GM13976 (cell line): ENCODE results near the gene EIF3A.

Source experiments
- DNase-seq: peaks from one replicate; pipeline ENCODE4 v3.0.0; 2012; ENCODE audit warnings: low spot score
- in situ Hi-C: fragments of 300-500 bp; cut with MboI; formaldehyde crosslinking; loops from one replicate; pipeline ENCODE4 v1.12.0; 2022; ENCODE audit warnings: low sequenced_read_pairs, mixed read lengths, inconsistent platforms; ENCODE audit not compliant: unreplicated experiment
- TF ChIP-seq, protein P1 (sequence below): IDR thresholded peaks from 2 replicates; pipeline ENCODE4 v1.5.1; 2012; ENCODE audit warnings: borderline replicate concordance, mild to moderate bottlenecking; ENCODE audit not compliant: insufficient read depth; ENCODE audit errors: extremely low read depth, missing control alignments, control extremely low read depth

Gene EIF3A

DNA sequence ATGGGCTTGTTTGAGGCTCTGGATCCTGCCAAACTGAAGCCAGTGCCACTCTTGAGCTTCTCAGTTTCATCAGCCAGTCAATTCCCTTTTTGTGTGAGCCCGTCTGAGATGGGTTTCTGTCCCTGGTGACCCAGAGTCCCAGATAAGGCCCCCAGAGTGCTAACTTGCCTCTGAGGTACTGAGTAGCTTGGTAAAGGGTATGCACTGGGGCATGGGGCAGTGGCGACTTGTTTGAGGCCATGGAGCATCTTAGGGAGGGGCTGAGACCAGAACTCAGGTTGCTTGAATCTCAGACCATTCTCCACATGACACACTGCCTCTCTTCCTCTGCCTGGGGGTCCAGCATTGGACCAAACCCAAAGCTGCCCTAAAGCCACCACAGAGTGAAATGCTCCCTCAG, 86.3 kb downstream of the EIF3A start:
- TF ChIP-seq, protein P1, sequence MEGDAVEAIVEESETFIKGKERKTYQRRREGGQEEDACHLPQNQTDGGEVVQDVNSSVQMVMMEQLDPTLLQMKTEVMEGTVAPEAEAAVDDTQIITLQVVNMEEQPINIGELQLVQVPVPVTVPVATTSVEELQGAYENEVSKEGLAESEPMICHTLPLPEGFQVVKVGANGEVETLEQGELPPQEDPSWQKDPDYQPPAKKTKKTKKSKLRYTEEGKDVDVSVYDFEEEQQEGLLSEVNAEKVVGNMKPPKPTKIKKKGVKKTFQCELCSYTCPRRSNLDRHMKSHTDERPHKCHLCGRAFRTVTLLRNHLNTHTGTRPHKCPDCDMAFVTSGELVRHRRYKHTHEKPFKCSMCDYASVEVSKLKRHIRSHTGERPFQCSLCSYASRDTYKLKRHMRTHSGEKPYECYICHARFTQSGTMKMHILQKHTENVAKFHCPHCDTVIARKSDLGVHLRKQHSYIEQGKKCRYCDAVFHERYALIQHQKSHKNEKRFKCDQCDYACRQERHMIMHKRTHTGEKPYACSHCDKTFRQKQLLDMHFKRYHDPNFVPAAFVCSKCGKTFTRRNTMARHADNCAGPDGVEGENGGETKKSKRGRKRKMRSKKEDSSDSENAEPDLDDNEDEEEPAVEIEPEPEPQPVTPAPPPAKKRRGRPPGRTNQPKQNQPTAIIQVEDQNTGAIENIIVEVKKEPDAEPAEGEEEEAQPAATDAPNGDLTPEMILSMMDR = no peak
- in situ Hi-C loops = no loop called here
- no peak for DNase-seq

DNA sequence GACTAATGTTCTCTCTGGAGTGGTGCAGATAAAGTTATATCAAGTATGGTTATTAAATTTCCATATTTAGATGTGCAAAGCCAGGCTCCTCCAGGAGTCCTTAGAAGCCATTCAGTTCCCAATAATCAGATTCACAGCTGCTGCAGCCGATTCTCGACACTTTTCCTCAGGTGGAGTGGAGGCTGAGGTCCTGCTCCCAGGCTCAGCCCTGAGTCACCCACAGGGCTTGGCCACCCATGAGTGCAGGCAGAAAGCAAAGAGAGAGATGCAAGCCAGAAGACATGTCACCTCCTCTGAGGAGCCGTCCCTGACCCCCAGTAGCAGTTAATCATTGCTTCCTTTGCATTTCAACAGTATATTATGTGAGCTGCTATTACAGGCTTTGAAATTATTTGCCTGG, 87.4 kb downstream of the EIF3A start:
- TF ChIP-seq, protein P1 = no peak
- in situ Hi-C loops = no loop called here

DNA sequence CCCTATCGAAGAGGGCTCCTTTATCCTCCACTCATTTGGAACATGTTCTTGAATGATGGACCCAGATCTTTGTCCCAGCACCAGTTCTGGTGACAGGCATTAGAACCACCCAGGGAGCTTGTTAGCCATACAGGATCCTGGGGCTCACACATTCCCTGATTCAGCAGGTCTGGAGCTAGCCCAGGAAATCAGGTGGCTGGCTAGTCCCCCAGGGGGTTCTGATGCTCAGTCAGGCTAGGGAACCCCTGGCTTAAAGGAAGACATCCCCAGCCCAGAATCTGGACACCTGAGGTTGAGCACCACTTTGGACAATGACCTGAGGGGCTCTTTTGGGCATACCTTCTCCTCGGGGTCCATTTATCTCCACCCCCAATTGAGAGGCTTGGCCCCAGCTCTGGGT, 88.1 kb downstream of the EIF3A start:
- TF ChIP-seq, protein P1 = no peak
- in situ Hi-C loops = no loop called here
- no peak for DNase-seq

More for the DNA sequence above, 87.4 kb downstream of the EIF3A start:
- no peak for DNase-seq

DNA sequence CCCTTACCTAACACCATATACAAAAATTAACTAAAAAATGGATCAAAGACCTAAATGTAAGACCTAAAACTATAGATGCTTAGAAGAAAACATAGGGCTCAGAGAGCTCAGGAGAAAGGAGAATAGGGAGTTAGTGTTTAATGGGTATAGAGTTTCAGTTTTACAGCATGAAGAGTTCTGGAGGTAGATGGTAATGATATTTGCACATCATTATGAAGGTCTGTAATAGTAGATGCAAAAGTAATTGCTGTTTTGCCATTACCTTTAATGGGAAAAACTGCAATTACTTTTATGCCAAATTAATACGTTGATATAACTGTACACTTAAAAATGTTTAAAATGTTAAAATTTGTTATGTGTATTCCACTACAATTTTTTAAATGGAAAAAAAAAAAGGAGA, 90.3 kb downstream of the EIF3A start:
- DNase-seq = no peak
- in situ Hi-C loops = no loop called here
- TF ChIP-seq, protein P1 = no peak

DNA sequence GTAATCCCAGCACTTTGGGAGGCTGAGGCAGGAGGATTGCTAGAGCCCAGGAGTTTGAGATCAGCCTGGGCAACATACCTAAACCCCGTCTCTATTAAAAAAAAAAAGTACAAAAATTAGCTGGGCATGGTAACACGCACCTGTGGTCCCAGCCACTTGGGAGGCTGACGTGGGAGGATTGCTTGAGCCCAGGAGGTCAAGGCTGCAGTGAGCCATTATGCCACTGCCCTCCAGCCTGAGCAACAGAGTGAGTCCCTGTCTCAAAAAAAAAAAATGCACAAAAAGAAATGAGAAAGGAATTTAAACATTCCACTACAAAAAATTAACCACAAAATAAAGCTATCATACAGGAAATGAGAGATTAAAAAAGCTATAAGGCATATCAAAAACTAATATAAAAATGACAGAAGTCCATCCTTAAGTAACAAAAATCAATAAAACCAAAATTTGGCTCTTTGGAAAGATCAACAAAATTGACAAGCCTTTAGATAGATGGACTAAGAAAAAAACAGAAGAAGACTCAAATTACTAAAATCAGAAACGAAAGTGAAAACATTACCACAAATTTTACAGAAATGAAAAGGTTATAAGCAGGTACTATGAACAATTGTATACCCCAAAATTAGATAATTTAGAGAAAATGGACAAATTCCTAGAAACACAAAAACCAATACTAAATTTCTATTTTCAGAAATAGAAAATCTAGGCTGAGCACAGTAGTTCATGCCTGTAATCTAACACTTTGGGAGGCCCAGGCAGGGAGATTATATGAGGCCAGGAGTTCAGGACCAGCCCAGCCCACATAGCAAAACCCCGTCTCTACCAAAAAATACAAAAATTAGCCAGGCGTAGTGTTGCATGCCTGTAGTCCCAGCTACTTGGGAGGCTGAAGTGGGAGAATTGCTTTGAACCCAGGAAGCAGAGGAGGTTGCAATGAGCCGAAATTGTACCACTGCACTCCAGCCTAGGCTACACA, 93.5 kb downstream of the EIF3A start:
- DNase-seq = no peak
- TF ChIP-seq, protein P1 = no peak
- in situ Hi-C loops = no loop called here

DNA sequence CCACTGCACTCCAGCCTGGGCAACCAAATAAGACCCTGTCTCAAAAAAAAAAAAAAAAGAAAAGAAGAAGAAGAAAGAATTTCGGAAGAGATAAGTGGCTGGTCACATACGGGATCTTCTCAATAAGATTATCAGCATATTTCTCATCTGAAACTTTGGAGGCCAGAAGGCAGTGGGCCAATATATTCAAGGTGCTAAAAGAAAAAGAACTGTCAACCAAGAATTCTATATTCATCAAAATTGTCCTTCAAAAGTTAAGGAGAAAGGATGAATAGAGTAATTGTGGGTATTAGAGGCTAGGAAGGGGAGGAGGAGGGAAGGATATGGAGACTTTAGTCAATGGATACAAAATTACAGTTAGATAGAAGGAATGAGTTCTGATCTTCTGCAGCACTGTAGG, 95.0 kb downstream of the EIF3A start:
- TF ChIP-seq, protein P1 = no peak
- in situ Hi-C loops = no loop called here
- no peak for DNase-seq
